Suprapubic skin (tissue), 3 donors: Measurements from ENCODE around the gene FILIP1L.

ENCODE experiments used
- CTCF ChIP-seq, 2 donors: fragments of 200-600 bp in 1 of 2; fragments of 450-650 bp in 1 of 2; sonication (generic) in 1 of 2; IDR thresholded peaks; one replicate each; pipeline ENCODE4 v1.5.1; 2016 to 2019; ENCODE audit warnings: antibody characterized with exemption in 2 of 2, mild to moderate bottlenecking in 1 of 2, moderate library complexity in 1 of 2
- EP300 ChIP-seq: sonication (generic); formaldehyde crosslinking; IDR thresholded peaks from one replicate; pipeline ENCODE4 v1.6.1; 2017; ENCODE audit warnings: antibody characterized with exemption

DNA sequence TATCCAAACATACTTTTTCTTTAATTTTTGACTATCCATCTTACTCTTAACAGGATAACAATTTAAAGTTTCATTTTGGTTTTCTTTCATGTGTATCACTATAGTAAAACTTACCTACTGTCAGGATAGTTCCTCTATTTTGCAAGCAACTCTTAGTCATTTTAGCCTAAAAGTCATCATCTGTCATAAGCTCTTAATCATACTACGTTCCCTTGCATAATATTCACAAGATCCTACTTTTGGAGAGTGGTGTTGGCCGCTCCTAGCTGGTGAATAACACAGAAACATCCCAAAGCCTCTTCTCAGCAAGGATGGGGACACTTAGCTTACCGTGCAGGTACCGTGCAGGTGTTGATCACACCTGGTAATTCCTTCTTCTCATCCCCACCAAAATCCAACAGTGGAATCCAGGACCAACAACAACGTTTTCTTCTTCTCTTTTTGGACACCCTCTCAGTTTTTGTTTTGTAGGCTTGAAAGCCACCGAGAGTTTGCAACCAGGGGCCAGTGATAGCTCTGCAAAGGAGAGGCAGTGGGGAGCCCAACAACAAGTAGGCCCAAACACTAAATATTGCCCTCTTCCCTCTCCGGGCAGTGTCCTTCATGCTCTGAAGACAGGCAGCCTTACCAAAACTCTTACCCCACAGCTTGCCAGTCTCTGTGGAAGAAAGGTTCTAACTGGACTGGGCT is 433 bp downstream of the FILIP1L start:
- no peak for TF ChIP-seq EP300
- no peak for TF ChIP-seq CTCF (IDR thresholded peaks at IDR 0.05)
